ENCODE measurements around the gene HEBP2. TPM values are rescaled to one million over a fixed set of nuclear protein-coding genes. Genes with fewer than 3 reads are reported as not detected.

Gene HEBP2
- total RNA-seq, 1 donor from 2014 or later = 162 TPM

- ATAC-seq = peak; percentile 81
Observed at GRCh38 chr6:138455746-138456400, 51.9 kb downstream of the HEBP2 start.

- no peak for ATAC-seq
Observed at GRCh38 chr6:138456401-138456790, 52.4 kb downstream of the HEBP2 start.

- no peak for ATAC-seq
Observed at GRCh38 chr6:138461647-138462046, 57.6 kb downstream of the HEBP2 start.

- no peak for ATAC-seq
Observed at GRCh38 chr6:138464085-138464484, 60.1 kb downstream of the HEBP2 start.

GRCh38 chr6:138465007-138465645, 61.1 kb downstream of the HEBP2 start:
- peak; percentile 98 for ATAC-seq

GRCh38 chr6:138467901-138468300, 63.9 kb downstream of the HEBP2 start:
- ATAC-seq = no peak

- ATAC-seq = peak; percentile 63
Observed at GRCh38 chr6:138468320-138469015, 64.4 kb downstream of the HEBP2 start.

Other genes with a start within 250 kb of the HEBP2 start
- 1.2 TPM for gene ARFGEF3, start 242.3 kb upstream of the HEBP2 start, total RNA-seq
- gene PBOV1, start 185.7 kb upstream of the HEBP2 start, total RNA-seq = not detected
- not detected for gene SMIM28, start 26.3 kb upstream of the HEBP2 start, total RNA-seq
- 34.8 TPM for gene NHSL1, start 95.3 kb downstream of the HEBP2 start, total RNA-seq

Measured in esophagus mucosa (tissue), 1 donor.